WTC11 (cell line): ENCODE results near the gene ANKRD13A. TPM values are rescaled to one million over a fixed set of nuclear protein-coding genes. Genes with fewer than 3 reads are reported as not detected.

Experiments used
- ATAC-seq: fragments of 200-7000 bp; cut with Tn5 transposase; 2 replicates; pipeline ENCODE4 v1.10.0; 2021; ENCODE audit warnings: mild to moderate bottlenecking, moderate library complexity
- CTCF ChIA-PET: fragments of 300-600 bp; sonication (Branson Sonifier 250); formaldehyde crosslinking; loops from one replicate; lab custom pipeline; 2021; ENCODE audit warnings: antibody characterized with exemption; lab: Charles Lee
- POLR2A ChIA-PET: fragments of 350-600 bp; sonication (Branson Sonifier 250); formaldehyde crosslinking; loops from one replicate; lab custom pipeline; 2021; ENCODE audit warnings: antibody characterized with exemption; lab: Charles Lee
- DNase-seq: peaks from one replicate; pipeline ENCODE4 v3.0.0; 2021; ENCODE audit warnings: low spot score
- H3K27ac Mint-ChIP-seq: 2 replicates; pipeline ENCODE4 v1.8.0; 2021; ENCODE audit warnings: mixed read lengths
- H3K27me3 Mint-ChIP-seq: 2 replicates; pipeline ENCODE4 v1.8.0; 2021; ENCODE audit warnings: low read depth, mild to moderate bottlenecking, moderate library complexity, mixed read lengths
- H3K36me3 Mint-ChIP-seq: 2 replicates; pipeline ENCODE4 v1.8.0; 2021; ENCODE audit warnings: mixed read lengths
- H3K4me1 Mint-ChIP-seq: 2 replicates; pipeline ENCODE4 v1.8.0; 2022; ENCODE audit warnings: mixed read lengths
- H3K4me3 Mint-ChIP-seq: 2 replicates; pipeline ENCODE4 v1.8.0; 2021; ENCODE audit warnings: mild to moderate bottlenecking, moderate library complexity, mixed read lengths
- H3K9me3 Mint-ChIP-seq: 2 replicates; pipeline ENCODE4 v1.8.0; 2021; ENCODE audit warnings: mixed read lengths
- AR ChIP-seq: fragments of 250-450 bp; sonication (Bioruptor Pico); IDR thresholded peaks from 2 replicates; pipeline ENCODE4 v1.9.0; 2021; ENCODE audit warnings: mild to moderate bottlenecking
- ATF1 ChIP-seq: sonication (generic); formaldehyde crosslinking; IDR thresholded peaks from 2 replicates; pipeline ENCODE4 v1.8.1; 2023; ENCODE audit warnings: mild to moderate bottlenecking, moderate library complexity, missing genetic modification reagents
- ATF3 ChIP-seq: sonication (generic); formaldehyde crosslinking; conservative IDR thresholded peaks from 2 replicates; pipeline ENCODE4 v1.8.1; 2022; ENCODE audit warnings: mild to moderate bottlenecking, missing genetic modification reagents
- CTCF ChIP-seq: fragments of 200-600 bp; IDR thresholded peaks from 2 replicates; pipeline ENCODE4 v1.8.0; 2022; ENCODE audit warnings: antibody characterized with exemption
- ETV6 ChIP-seq: sonication (generic); formaldehyde crosslinking; IDR thresholded peaks from 2 replicates; pipeline ENCODE4 v1.8.1; 2022; ENCODE audit warnings: mild to moderate bottlenecking, missing genetic modification reagents
- FOXK1 ChIP-seq: sonication (generic); formaldehyde crosslinking; IDR thresholded peaks from 2 replicates; pipeline ENCODE4 v1.8.0; 2022; ENCODE audit warnings: mild to moderate bottlenecking, moderate library complexity, missing genetic modification reagents
- JUN ChIP-seq: sonication (generic); formaldehyde crosslinking; IDR thresholded peaks from 2 replicates; pipeline ENCODE4 v1.8.0; 2023; ENCODE audit warnings: mild to moderate bottlenecking, missing genetic modification reagents
- KAT7 ChIP-seq: sonication (generic); formaldehyde crosslinking; IDR thresholded peaks from 2 replicates; pipeline ENCODE4 v1.8.1; 2023; ENCODE audit warnings: missing genetic modification reagents, mild to moderate bottlenecking, borderline replicate concordance
- NFYB ChIP-seq: sonication (generic); formaldehyde crosslinking; conservative IDR thresholded peaks from 2 replicates; pipeline ENCODE4 v1.8.0; 2022; ENCODE audit warnings: low read depth, missing genetic modification reagents
- NR2C2 ChIP-seq: sonication (generic); formaldehyde crosslinking; IDR thresholded peaks from 2 replicates; pipeline ENCODE4 v1.8.0; 2022; ENCODE audit warnings: mild to moderate bottlenecking, missing genetic modification reagents
- RELA ChIP-seq: sonication (generic); formaldehyde crosslinking; IDR thresholded peaks from 2 replicates; pipeline ENCODE4 v1.8.1; 2022; ENCODE audit warnings: missing genetic modification reagents, mild to moderate bottlenecking, borderline replicate concordance
- SMAD3 ChIP-seq: sonication (generic); formaldehyde crosslinking; IDR thresholded peaks from 2 replicates; pipeline ENCODE4 v1.8.0; 2022; ENCODE audit warnings: missing genetic modification reagents, mild to moderate bottlenecking, borderline replicate concordance
- TCF7 ChIP-seq: sonication (generic); formaldehyde crosslinking; IDR thresholded peaks from 2 replicates; pipeline ENCODE4 v1.8.0; 2022; ENCODE audit warnings: mild to moderate bottlenecking, low read depth, missing genetic modification reagents, moderate library complexity
- TEAD1 ChIP-seq: sonication (generic); formaldehyde crosslinking; IDR thresholded peaks from 2 replicates; pipeline ENCODE4 v1.8.0; 2022; ENCODE audit warnings: mild to moderate bottlenecking, missing genetic modification reagents
- ZMAT4 ChIP-seq: fragments of 250-450 bp; sonication (Bioruptor Pico); IDR thresholded peaks from 2 replicates; pipeline ENCODE4 v1.9.0; 2021; ENCODE audit warnings: mild to moderate bottlenecking
- ZNF121 ChIP-seq: sonication (generic); formaldehyde crosslinking; IDR thresholded peaks from 2 replicates; pipeline ENCODE4 v1.8.0; 2023; ENCODE audit warnings: missing genetic modification reagents
- ZNF671 ChIP-seq: fragments of 250-450 bp; sonication (Bioruptor Pico); IDR thresholded peaks from 2 replicates; pipeline ENCODE4 v1.8.0; 2021; ENCODE audit warnings: mild to moderate bottlenecking
- total RNA-seq: library from RNA; stranded (reverse); gene quantifications from 3 replicates; pipeline ENCODE4 v1.2.3, GENCODE V29; 2021
- TF ChIP-seq, protein P1 (sequence below): fragments of 250-450 bp; sonication (Bioruptor Pico); IDR thresholded peaks from 2 replicates; pipeline ENCODE4 v1.8.0; 2021; ENCODE audit warnings: mild to moderate bottlenecking
- TF ChIP-seq, protein P2 (sequence below): fragments of 250-450 bp; sonication (Bioruptor Pico); IDR thresholded peaks from 2 replicates; pipeline ENCODE4 v1.9.0; 2021; ENCODE audit warnings: moderate library complexity, mild to moderate bottlenecking, inconsistent platforms, borderline replicate concordance
- TF ChIP-seq, protein P3 (sequence below): sonication (generic); formaldehyde crosslinking; IDR thresholded peaks from 2 replicates; pipeline ENCODE4 v1.8.1; 2023; ENCODE audit warnings: mild to moderate bottlenecking, moderate library complexity, missing genetic modification reagents
- TF ChIP-seq, protein P4 (sequence below): sonication (generic); formaldehyde crosslinking; IDR thresholded peaks from 2 replicates; pipeline ENCODE4 v1.8.0; 2022; ENCODE audit warnings: mild to moderate bottlenecking, missing genetic modification reagents

ANKRD13A gene
- total RNA-seq, 1 experiment from 2014 or later: 22.4 TPM

- no peak overlapping the region for H3K27ac Mint-ChIP-seq
- no peak for TF ChIP-seq CTCF
- TF ChIP-seq ZNF121 (CRISPR knock-in tag): no peak
- TF ChIP-seq AR (CRISPR knock-in tag): no peak
- no peak for TF ChIP-seq NR2C2 (CRISPR knock-in tag)
- TF ChIP-seq SMAD3 (CRISPR knock-in tag): no peak
- no peak for TF ChIP-seq KAT7 (CRISPR knock-in tag)
- TF ChIP-seq RELA (CRISPR knock-in tag): no peak
- TF ChIP-seq, protein P1, sequence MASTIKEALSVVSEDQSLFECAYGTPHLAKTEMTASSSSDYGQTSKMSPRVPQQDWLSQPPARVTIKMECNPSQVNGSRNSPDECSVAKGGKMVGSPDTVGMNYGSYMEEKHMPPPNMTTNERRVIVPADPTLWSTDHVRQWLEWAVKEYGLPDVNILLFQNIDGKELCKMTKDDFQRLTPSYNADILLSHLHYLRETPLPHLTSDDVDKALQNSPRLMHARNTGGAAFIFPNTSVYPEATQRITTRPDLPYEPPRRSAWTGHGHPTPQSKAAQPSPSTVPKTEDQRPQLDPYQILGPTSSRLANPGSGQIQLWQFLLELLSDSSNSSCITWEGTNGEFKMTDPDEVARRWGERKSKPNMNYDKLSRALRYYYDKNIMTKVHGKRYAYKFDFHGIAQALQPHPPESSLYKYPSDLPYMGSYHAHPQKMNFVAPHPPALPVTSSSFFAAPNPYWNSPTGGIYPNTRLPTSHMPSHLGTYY (CRISPR knock-in tag): no peak
- TF ChIP-seq ETV6 (CRISPR knock-in tag): no peak
- TF ChIP-seq, protein P2, sequence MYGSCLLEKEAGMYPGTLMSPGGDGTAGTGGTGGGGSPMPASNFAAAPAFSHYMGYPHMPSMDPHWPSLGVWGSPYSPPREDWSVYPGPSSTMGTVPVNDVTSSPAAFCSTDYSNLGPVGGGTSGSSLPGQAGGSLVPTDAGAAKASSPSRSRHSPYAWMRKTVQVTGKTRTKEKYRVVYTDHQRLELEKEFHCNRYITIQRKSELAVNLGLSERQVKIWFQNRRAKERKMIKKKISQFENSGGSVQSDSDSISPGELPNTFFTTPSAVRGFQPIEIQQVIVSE: no peak
- TF ChIP-seq TCF7: no peak
- TF ChIP-seq, protein P3, sequence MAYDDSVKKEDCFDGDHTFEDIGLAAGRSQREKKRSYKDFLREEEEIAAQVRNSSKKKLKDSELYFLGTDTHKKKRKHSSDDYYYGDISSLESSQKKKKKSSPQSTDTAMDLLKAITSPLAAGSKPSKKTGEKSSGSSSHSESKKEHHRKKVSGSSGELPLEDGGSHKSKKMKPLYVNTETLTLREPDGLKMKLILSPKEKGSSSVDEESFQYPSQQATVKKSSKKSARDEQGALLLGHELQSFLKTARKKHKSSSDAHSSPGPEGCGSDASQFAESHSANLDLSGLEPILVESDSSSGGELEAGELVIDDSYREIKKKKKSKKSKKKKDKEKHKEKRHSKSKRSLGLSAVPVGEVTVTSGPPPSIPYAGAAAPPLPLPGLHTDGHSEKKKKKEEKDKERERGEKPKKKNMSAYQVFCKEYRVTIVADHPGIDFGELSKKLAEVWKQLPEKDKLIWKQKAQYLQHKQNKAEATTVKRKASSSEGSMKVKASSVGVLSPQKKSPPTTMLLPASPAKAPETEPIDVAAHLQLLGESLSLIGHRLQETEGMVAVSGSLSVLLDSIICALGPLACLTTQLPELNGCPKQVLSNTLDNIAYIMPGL (CRISPR knock-in tag): no peak
- no peak for TF ChIP-seq ATF3 (CRISPR knock-in tag)
- no peak for TF ChIP-seq FOXK1 (CRISPR knock-in tag)
- no peak for TF ChIP-seq ATF1 (CRISPR knock-in tag)
- TF ChIP-seq ZNF671 (CRISPR knock-in tag): no peak
- TF ChIP-seq, protein P4, sequence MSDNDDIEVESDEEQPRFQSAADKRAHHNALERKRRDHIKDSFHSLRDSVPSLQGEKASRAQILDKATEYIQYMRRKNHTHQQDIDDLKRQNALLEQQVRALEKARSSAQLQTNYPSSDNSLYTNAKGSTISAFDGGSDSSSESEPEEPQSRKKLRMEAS (CRISPR knock-in tag): no peak
- no peak for TF ChIP-seq JUN (CRISPR knock-in tag)
- TF ChIP-seq, all 79 proteins: peak for 0
- ChIA-PET CTCF (no interaction called here), POLR2A (no interaction called here)
- Mint-ChIP-seq H3K36me3 (peaks cover 32% of the 10 kb centered on the region), H3K27me3 (no peaks in the 10 kb centered on the region), H3K9me3 (no peaks in the 10 kb centered on the region), H3K4me3 (no peak overlapping the region), H3K4me1 (peaks cover 18% of the 10 kb centered on the region)
- ATAC-seq: no peak
- no peak for DNase-seq
Observed at GRCh38 chr12:109950625-109951024, 48.6 kb upstream of the ANKRD13A start.

GRCh38 chr12:109951136-109951535 lies 48.1 kb upstream of the ANKRD13A start:
- ChIA-PET POLR2A (no interaction called here), CTCF (no interaction called here)
- no peak for DNase-seq
- Mint-ChIP-seq H3K4me3 (no peak overlapping the region), H3K27me3 (no peaks in the 10 kb centered on the region), H3K4me1 (peaks cover 13% of the 10 kb centered on the region), H3K36me3 (peaks cover 32% of the 10 kb centered on the region), H3K27ac (no peak overlapping the region), H3K9me3 (no peaks in the 10 kb centered on the region)
- no peak for ATAC-seq
- TF ChIP-seq TEAD1 (CRISPR knock-in tag) (no peak), NFYB (no peak), ZMAT4 (no peak)
